Heart left ventricle (tissue), 13 donors: ENCODE measurements around the gene KRT17.

Experiments
- CTCF ChIP-seq, 12 donors: fragments of 200-600 bp; sonication (generic) in 4 of 12; IDR thresholded peaks; one replicate each; pipeline versions ENCODE4 v1.5.0 to v1.8.0; 2018 to 2022; ENCODE audit warnings: antibody characterized with exemption in 12 of 12, mild to moderate bottlenecking in 5 of 12
- POLR2A ChIP-seq, 2 donors: fragments of 450-650 bp; IDR thresholded peaks; one replicate each; pipeline ENCODE4 v1.6.1; 2017; ENCODE audit warnings: antibody characterized with exemption in 2 of 2, mild to moderate bottlenecking in 2 of 2, moderate library complexity in 2 of 2
- donor health status: ischemic (EF 13 %, LVEDD 7.1; RV severe dilation, severe dysfunction).
- donor health status: DM: no; HTN: yes; CAD: no.
- donor health status: DM: no; HTN: no; CAD: no.
- donor health status: ischemic (EF 25% LVEDD 6.9; RV normal size, moderate dysfunction).
- donor health status: ischemic (EF 25% LVEDD 5.7; RV mildly dilated, moderate dysfunction).
- donor health status: ischemic (EF 35%, LVEDD 5.7; RV mildly dilated, moderate dysfunction).
- donor health status: nonischemic (EF 11% LVEDD 7.7; RV severe dilation, severe dysfunction).
- donor health status: DM: yes; HTN: yes; CAD: no.
- donor health status: PGD.
- donor health status: ischemic (EF 29% LVEDD 5.4; RV normal size, mild dysfunction).
- donor health status: nonischemic (EF 23%, LVEDD 6.1; RV moderate dilation, normal function).

DNA sequence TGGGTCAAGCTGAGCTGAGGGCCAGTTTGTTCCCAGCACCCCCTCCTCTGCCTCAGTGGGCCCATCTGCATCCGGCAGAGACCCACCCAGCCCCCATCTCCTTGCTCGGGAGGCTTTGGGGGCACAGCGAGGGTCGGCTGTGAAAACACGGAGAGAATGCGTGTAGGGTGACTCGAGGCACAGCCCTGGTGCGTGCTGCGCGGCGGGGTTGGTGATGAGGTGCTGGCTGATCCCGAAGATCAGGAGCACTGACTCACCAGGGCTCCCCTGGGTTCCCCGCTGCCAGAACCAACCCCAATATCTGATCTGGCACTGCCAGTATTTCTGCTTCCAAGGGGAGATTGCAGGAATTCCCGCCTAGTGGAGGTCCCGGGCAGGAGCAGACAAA, 7.5 kb upstream of the KRT17 start:
- TF ChIP-seq POLR2A (IDR thresholded peaks at IDR 0.05): no peak
- TF ChIP-seq CTCF (IDR thresholded peaks at IDR 0.05): no peak
